Cardiac atrium fibroblast (primary cell): Measurements from ENCODE around the gene THAP12. TPM values are rescaled to one million over a fixed set of nuclear protein-coding genes. Genes with fewer than 3 reads are reported as not detected.

Experiments used
- total RNA-seq: library from RNA; depleted of rRNA; stranded (reverse); fragments of >200 nt; gene quantifications from 2 replicates; pipeline ENCODE4 v1.2.3, GENCODE V29; 2015

THAP12 gene
- total RNA-seq: 19.9 and 36.3 TPM in 2 replicates

DNA sequence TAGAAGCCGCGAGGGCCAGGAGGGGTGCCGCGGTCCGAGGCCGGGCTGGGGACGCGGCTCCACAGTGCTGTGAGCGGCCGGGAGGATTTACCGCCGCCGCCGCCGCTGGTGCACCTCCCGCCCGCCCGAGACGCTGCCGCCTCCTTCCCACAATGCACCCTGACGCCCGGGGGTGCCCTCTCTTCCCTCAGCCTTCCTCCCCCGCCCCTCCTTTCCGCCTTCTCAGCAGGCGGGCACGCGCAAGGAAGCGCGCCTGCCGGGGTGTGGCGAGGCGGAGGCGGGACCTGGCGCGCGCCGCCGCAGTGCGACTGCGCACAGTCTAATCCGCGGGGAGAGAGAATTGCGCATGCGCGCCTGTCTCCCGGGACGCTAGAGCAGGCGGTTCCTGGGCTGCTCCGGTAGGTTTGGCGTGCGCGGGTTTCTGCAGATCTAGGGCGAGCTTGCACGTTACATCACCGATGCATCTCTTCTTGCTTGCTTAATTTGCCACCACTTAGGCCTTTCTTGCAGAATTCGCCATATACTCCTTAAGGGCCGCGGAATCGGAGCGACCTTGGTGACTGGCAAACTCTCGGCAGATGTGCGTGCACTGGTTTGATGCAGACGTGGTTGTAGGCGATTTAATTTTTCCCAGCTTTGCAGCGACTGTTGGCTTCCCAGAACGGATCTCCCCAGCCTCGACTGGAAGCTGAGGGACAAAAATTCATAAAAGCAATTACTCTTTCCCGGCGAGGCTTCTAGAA is at the start of gene THAP12, which contains the start of gene GVQW3:
THAP12 (minus strand) TSS at position 156 of the 743 bp plus-strand sequence. CDS start 296 bp downstream, outside the sequence.
GVQW3 (plus strand) TSS at position 347 of the 743 bp plus-strand sequence. CDS start 506 bp downstream, outside the sequence.

Other genes starting within 250 kb of the THAP12 start
- 0.65 TPM in 1 of 2 replicates, not detected in the other for gene WNT11, start 174.6 kb downstream of the THAP12 start, total RNA-seq
- gene GVQW3, start 191 bp upstream of the THAP12 start, total RNA-seq: under 0.01 and 0.18 TPM in 2 replicates
- 9.2 and 15.7 TPM in 2 replicates for gene EMSY, start 63.9 kb upstream of the THAP12 start, total RNA-seq